ENCODE measurements around the gene STARD10.
A peak's percentile ranks its signal among the peaks of the same experiment; 100 is the strongest.

The STARD10 gene, protein sequence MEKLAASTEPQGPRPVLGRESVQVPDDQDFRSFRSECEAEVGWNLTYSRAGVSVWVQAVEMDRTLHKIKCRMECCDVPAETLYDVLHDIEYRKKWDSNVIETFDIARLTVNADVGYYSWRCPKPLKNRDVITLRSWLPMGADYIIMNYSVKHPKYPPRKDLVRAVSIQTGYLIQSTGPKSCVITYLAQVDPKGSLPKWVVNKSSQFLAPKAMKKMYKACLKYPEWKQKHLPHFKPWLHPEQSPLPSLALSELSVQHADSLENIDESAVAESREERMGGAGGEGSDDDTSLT
- 4.4 to 14.8 (median 12.3) reads per million in 9 experiments for total RNA-seq

- Mint-ChIP-seq H3K27ac (peak within 1 kb of the TSS; percentile 99 to 100), H3K4me1 (ENCODE audit: low read depth in 2 of 2) (peaks cover 16 to 19% of the 10 kb centered on the region in 2 donors), H3K9me3 (no peaks in the 10 kb centered on the region), H3K27me3 (no peaks in the 10 kb centered on the region), H3K36me3 (ENCODE audit: insufficient read depth) (peaks cover 10% of the 10 kb centered on the region), H3K4me3 (peak within 1 kb of the TSS; percentile 93 to 94)
- DNase-seq (peak; percentile 92 to 95 (median 94)), ATAC-seq (replicated peaks) (peak; percentile 91)
Measured at GRCh38 chr11:72793425-72794367, at the start of gene STARD10. TSS of gene STARD10 (minus strand) at chr11:72794047. CDS start at chr11:72781181, 12,866 bp downstream.

- no peaks in the 10 kb centered on the region for H3K9me3 Mint-ChIP-seq
- H3K4me3 Mint-ChIP-seq: no peak overlapping the region
- no peaks in the 10 kb centered on the region for H3K27me3 Mint-ChIP-seq
- DNase-seq (no peak), ATAC-seq (replicated peaks) (no peak)
- peak overlapping the region in 1 of 2 donors; percentile 77 for H3K27ac Mint-ChIP-seq
- H3K4me1 Mint-ChIP-seq (ENCODE audit: low read depth in 2 of 2): peaks cover 4 to 8% of the 10 kb centered on the region in 2 donors
- peaks cover 14% of the 10 kb centered on the region for H3K36me3 Mint-ChIP-seq (ENCODE audit: insufficient read depth)
Measured at GRCh38 chr11:72842653-72843330, 48.9 kb upstream of the STARD10 start.

GRCh38 chr11:72842126-72842525, 48.3 kb upstream of the STARD10 start:
- Mint-ChIP-seq H3K36me3 (ENCODE audit: insufficient read depth) (peaks cover 14% of the 10 kb centered on the region), H3K9me3 (no peaks in the 10 kb centered on the region), H3K4me3 (no peak overlapping the region), H3K4me1 (ENCODE audit: low read depth in 2 of 2) (peaks cover 4 to 8% of the 10 kb centered on the region in 2 donors), H3K27ac (peak overlapping the region; percentile 38 to 77), H3K27me3 (no peaks in the 10 kb centered on the region)
- DNase-seq: no peak
- no peak for ATAC-seq (replicated peaks)

DNA sequence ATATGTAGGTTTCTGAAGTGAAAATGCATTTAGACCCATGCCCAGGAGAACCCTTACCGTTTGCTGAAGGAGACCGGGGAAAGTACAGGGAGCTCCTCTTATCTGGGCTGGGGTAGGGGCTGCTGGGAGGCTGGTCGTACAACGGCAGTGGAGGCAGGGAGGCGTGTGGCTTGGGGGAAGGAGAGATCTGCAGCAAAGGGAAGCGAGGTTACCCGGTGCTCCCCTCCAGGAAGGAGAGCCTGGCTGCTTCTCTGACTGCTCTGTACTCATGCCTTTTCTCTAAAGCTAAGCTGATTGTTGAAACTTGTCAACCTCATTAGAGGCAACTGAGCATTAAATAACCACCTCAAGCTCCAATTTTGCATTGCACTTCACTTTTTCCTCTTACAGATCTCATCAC, 47.5 kb upstream of the STARD10 start:
- peak overlapping the region in 1 of 2 donors; percentile 77 for H3K27ac Mint-ChIP-seq

GRCh38 chr11:72840780-72841179, 46.9 kb upstream of the STARD10 start:
- peaks cover 20% of the 10 kb centered on the region for H3K36me3 Mint-ChIP-seq (ENCODE audit: insufficient read depth)
- no peaks in the 10 kb centered on the region for H3K9me3 Mint-ChIP-seq
- no peak for ATAC-seq (replicated peaks)
- H3K27ac Mint-ChIP-seq: no peak overlapping the region
- DNase-seq: no peak
- H3K27me3 Mint-ChIP-seq: no peaks in the 10 kb centered on the region
- peaks cover 6 to 8% of the 10 kb centered on the region in 2 donors for H3K4me1 Mint-ChIP-seq (ENCODE audit: low read depth in 2 of 2)
- H3K4me3 Mint-ChIP-seq: no peak overlapping the region

More for the DNA sequence above, 47.5 kb upstream of the STARD10 start:
- DNase-seq (no peak), ATAC-seq (replicated peaks) (no peak)
- no peaks in the 10 kb centered on the region for H3K9me3 Mint-ChIP-seq
- H3K27me3 Mint-ChIP-seq: no peaks in the 10 kb centered on the region
- peaks cover 14% of the 10 kb centered on the region for H3K36me3 Mint-ChIP-seq (ENCODE audit: insufficient read depth)
- no peak overlapping the region for H3K4me3 Mint-ChIP-seq
- peaks cover 4 to 8% of the 10 kb centered on the region in 2 donors for H3K4me1 Mint-ChIP-seq (ENCODE audit: low read depth in 2 of 2)

DNA sequence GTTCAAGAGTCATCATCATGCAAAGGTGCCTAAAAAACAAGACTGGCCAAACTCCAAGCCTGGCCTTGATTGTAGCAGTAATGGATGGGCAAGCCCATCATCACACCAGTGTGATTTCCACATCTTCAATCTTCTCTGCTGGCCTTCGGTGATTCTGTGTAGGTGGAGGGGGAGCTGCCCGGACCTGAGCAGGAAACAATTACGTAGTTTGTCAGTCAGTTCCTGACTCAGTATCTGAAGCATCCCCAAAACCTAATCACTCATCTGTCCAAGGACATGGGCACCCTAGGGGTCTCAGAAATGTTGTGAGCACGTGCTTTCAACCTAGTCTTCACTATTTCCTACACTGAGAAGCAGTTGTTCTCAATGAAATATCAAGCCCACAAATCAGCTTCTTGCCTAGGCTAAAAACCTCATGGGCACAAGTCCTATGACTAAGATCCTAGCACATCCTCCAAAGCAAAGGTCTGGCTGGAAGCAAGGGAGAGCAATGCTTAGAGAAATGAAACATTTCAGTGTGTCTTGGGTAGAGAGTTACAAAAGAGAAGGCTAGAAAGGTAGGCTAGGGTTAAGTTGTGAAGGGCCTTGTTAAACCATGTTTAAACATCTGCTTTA, 45.0 kb upstream of the STARD10 start:
- Mint-ChIP-seq H3K36me3 (ENCODE audit: insufficient read depth) (peaks cover 30% of the 10 kb centered on the region), H3K4me3 (no peak overlapping the region), H3K4me1 (ENCODE audit: low read depth in 2 of 2) (peaks cover 8 to 11% of the 10 kb centered on the region in 2 donors), H3K27me3 (no peaks in the 10 kb centered on the region), H3K9me3 (no peaks in the 10 kb centered on the region), H3K27ac (peak overlapping the region in 1 of 2 donors; percentile 72)
- ATAC-seq (replicated peaks): no peak
- DNase-seq: no peak

GRCh38 chr11:72836111-72836510, 42.3 kb upstream of the STARD10 start:
- ATAC-seq (replicated peaks) (no peak), DNase-seq (no peak)
- Mint-ChIP-seq H3K36me3 (ENCODE audit: insufficient read depth) (peaks cover 29% of the 10 kb centered on the region), H3K4me1 (ENCODE audit: low read depth in 2 of 2) (peaks cover 13 to 17% of the 10 kb centered on the region in 2 donors), H3K4me3 (no peak overlapping the region), H3K27ac (peak overlapping the region; percentile 59 to 87), H3K9me3 (no peaks in the 10 kb centered on the region), H3K27me3 (no peaks in the 10 kb centered on the region)

DNA sequence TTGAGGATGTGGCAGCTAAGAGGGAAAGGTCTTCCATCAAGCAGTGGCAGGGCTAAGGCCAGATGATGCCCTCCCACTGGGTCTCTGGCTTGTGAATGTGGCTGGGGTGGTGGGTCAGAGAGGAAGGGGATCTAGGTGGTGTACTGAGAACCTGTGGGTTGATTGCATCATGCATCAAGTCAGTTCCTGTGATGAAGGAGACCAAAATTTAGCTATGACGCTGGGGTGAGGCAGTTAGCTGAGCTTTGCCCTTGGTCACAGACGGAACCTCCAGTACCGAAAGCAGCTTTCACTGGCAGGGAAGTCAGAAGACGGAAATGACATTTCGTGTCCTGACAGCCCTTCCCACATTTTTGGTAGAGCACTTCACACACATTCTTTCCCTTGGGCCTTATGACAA, 41.1 kb upstream of the STARD10 start:
- Mint-ChIP-seq H3K27ac (peak overlapping the region; percentile 59 to 87), H3K36me3 (ENCODE audit: insufficient read depth) (peaks cover 34% of the 10 kb centered on the region), H3K4me3 (no peak overlapping the region), H3K27me3 (no peaks in the 10 kb centered on the region), H3K4me1 (ENCODE audit: low read depth in 2 of 2) (peaks cover 13 to 20% of the 10 kb centered on the region in 2 donors), H3K9me3 (no peaks in the 10 kb centered on the region)
- DNase-seq (no peak), ATAC-seq (replicated peaks) (no peak)

GRCh38 chr11:72833811-72834493, 40.1 kb upstream of the STARD10 start:
- H3K9me3 Mint-ChIP-seq: no peaks in the 10 kb centered on the region
- peaks cover 39% of the 10 kb centered on the region for H3K36me3 Mint-ChIP-seq (ENCODE audit: insufficient read depth)
- no peak for DNase-seq
- H3K4me1 Mint-ChIP-seq (ENCODE audit: low read depth in 2 of 2): peaks cover 15 to 18% of the 10 kb centered on the region in 2 donors
- ATAC-seq (replicated peaks): no peak
- H3K27ac Mint-ChIP-seq: peak overlapping the region; percentile 67 to 96
- H3K4me3 Mint-ChIP-seq: no peak overlapping the region
- no peaks in the 10 kb centered on the region for H3K27me3 Mint-ChIP-seq

GRCh38 chr11:72833083-72833733, 39.4 kb upstream of the STARD10 start:
- Mint-ChIP-seq H3K27ac (peak overlapping the region; percentile 89 to 96), H3K4me3 (no peak overlapping the region), H3K4me1 (ENCODE audit: low read depth in 2 of 2) (peaks cover 17 to 19% of the 10 kb centered on the region in 2 donors), H3K36me3 (ENCODE audit: insufficient read depth) (peaks cover 40% of the 10 kb centered on the region), H3K27me3 (no peaks in the 10 kb centered on the region), H3K9me3 (no peaks in the 10 kb centered on the region)
- DNase-seq (no peak), ATAC-seq (replicated peaks) (no peak)

- Mint-ChIP-seq H3K9me3 (no peaks in the 10 kb centered on the region), H3K36me3 (ENCODE audit: insufficient read depth) (peaks cover 40% of the 10 kb centered on the region), H3K27me3 (no peaks in the 10 kb centered on the region), H3K4me3 (no peak overlapping the region), H3K4me1 (ENCODE audit: low read depth in 2 of 2) (peaks cover 22 to 23% of the 10 kb centered on the region in 2 donors), H3K27ac (peak overlapping the region; percentile 89 to 96)
- ATAC-seq (replicated peaks) (no peak), DNase-seq (no peak)
Measured at GRCh38 chr11:72832301-72833082, 38.6 kb upstream of the STARD10 start.
